HEK293 (cell line): ENCODE results near the gene IQGAP3.
A peak's percentile ranks its signal among the peaks of the same experiment; 100 is the strongest.

ENCODE experiments used
- CTCF ChIA-PET: fragments of 350-600 bp; formaldehyde crosslinking; extraction: SDS; loops from one replicate; lab custom pipeline; 2021; ENCODE audit warnings: antibody characterized with exemption; lab: Yijun Ruan, JAX
- POLR2A ChIA-PET: fragments of 300-600 bp; formaldehyde crosslinking; extraction: SDS; loops from one replicate; lab custom pipeline; 2020; ENCODE audit warnings: antibody characterized with exemption, inconsistent platforms; lab: Yijun Ruan, JAX
- H3K27ac ChIP-seq: fragments of 200-500 bp; sonication (Bioruptor generic); 2 replicates; pipeline ENCODE4 v1.5.1; 2014; ENCODE audit warnings: low read depth, low read length, control low read depth, inconsistent platforms; ENCODE audit errors: extremely low read depth
- H3K36me3 ChIP-seq, 2 experiments: fragments of 200-500 bp in 1 of 2; sonication (Bioruptor generic) in 1 of 2; 1 replicate in 1 of 2; 2 replicates in 1 of 2; pipeline ENCODE4 v1.5.1; 2014 to 2017; ENCODE audit warnings: inconsistent platforms in 2 of 2, low read length in 2 of 2; ENCODE audit not compliant: control insufficient read depth in 2 of 2, insufficient read depth in 1 of 2
- H3K4me1 ChIP-seq: fragments of 200-500 bp; sonication (Bioruptor generic); 2 replicates; pipeline ENCODE4 v1.5.1; 2014; ENCODE audit warnings: mild to moderate bottlenecking, low read length, inconsistent platforms; ENCODE audit not compliant: control insufficient read depth, insufficient read depth
- H3K4me3 ChIP-seq: 2 replicates; pipeline ENCODE4 v1.5.1; 2011; ENCODE audit warnings: low read depth, mild to moderate bottlenecking, control low read depth, low read length, moderate library complexity
- H3K9me3 ChIP-seq: fragments of 200-500 bp; sonication (Bioruptor generic); 2 replicates; pipeline ENCODE4 v1.5.1; 2014; ENCODE audit warnings: low read depth, low read length, inconsistent platforms; ENCODE audit not compliant: control insufficient read depth, insufficient read depth
- CTCF ChIP-seq: fragments of 450-650 bp; formaldehyde crosslinking; IDR thresholded peaks from 2 replicates; pipeline ENCODE4 v1.5.1; 2016; ENCODE audit warnings: missing biosample characterization, missing genetic modification characterization
- GLI2 ChIP-seq: fragments of 450-650 bp; formaldehyde crosslinking; IDR thresholded peaks from 2 replicates; pipeline ENCODE4; 2017; ENCODE audit warnings: missing biosample characterization, missing genetic modification characterization, low read depth, borderline replicate concordance
- KLF8 ChIP-seq: fragments of 450-650 bp; formaldehyde crosslinking; IDR thresholded peaks from 2 replicates; pipeline ENCODE4 v1.5.1; 2016; ENCODE audit warnings: missing biosample characterization, missing genetic modification characterization
- OSR2 ChIP-seq: fragments of 450-650 bp; formaldehyde crosslinking; IDR thresholded peaks from 2 replicates; pipeline ENCODE4 v1.5.1; 2016; ENCODE audit warnings: missing biosample characterization, missing genetic modification characterization
- SETDB1 ChIP-seq: IDR thresholded peaks from one replicate; pipeline ENCODE4 v1.6.1; 2017; ENCODE audit warnings: mild to moderate bottlenecking, low read length, moderate library complexity, mixed read lengths; ENCODE audit not compliant: insufficient read length
- ZBTB17 ChIP-seq: fragments of 450-650 bp; formaldehyde crosslinking; IDR thresholded peaks from 2 replicates; pipeline ENCODE4 v1.5.1; 2016; ENCODE audit warnings: missing biosample characterization, missing genetic modification characterization
- ZBTB7A ChIP-seq: fragments of 450-650 bp; formaldehyde crosslinking; IDR thresholded peaks from 2 replicates; pipeline ENCODE4 v1.5.1; 2016; ENCODE audit warnings: low read depth, missing biosample characterization, missing genetic modification characterization
- ZBTB8A ChIP-seq: fragments of 450-650 bp; formaldehyde crosslinking; IDR thresholded peaks from 2 replicates; pipeline ENCODE4 v1.5.1; 2016; ENCODE audit warnings: missing biosample characterization, missing genetic modification characterization
- ZNF146 ChIP-seq: fragments of 450-650 bp; formaldehyde crosslinking; IDR thresholded peaks from 2 replicates; pipeline ENCODE4 v1.5.1; 2016; ENCODE audit warnings: missing biosample characterization, missing genetic modification characterization
- ZNF274 ChIP-seq, 2 experiments: fragments of 200-500 bp in 1 of 2; fragments of 450-650 bp in 1 of 2; sonication (Bioruptor generic) in 1 of 2; formaldehyde crosslinking in 1 of 2; IDR thresholded peaks; 2 replicates each; pipeline versions ENCODE4 v1.5.1 to v1.6.1; 2014 to 2016; ENCODE audit warnings: borderline replicate concordance in 1 of 2, inconsistent platforms in 1 of 2, low read length in 1 of 2, missing biosample characterization in 1 of 2, missing genetic modification characterization in 1 of 2
- ZNF335 ChIP-seq: fragments of 450-650 bp; formaldehyde crosslinking; conservative IDR thresholded peaks from 2 replicates; pipeline ENCODE4 v1.5.1; 2016; ENCODE audit warnings: missing biosample characterization, missing genetic modification characterization
- ZNF341 ChIP-seq: fragments of 450-650 bp; formaldehyde crosslinking; IDR thresholded peaks from 2 replicates; pipeline ENCODE4; 2016; ENCODE audit warnings: low read depth, missing biosample characterization, missing genetic modification characterization
- ZNF354C ChIP-seq: fragments of 450-650 bp; formaldehyde crosslinking; IDR thresholded peaks from 2 replicates; pipeline ENCODE4 v1.5.1; 2016; ENCODE audit warnings: missing biosample characterization, missing genetic modification characterization, low read depth, borderline replicate concordance
- ZNF394 ChIP-seq: fragments of 450-650 bp; formaldehyde crosslinking; IDR thresholded peaks from 2 replicates; pipeline ENCODE4 v1.5.1; 2016; ENCODE audit warnings: missing biosample characterization, missing genetic modification characterization, mild to moderate bottlenecking, moderate library complexity, borderline replicate concordance
- ZNF571 ChIP-seq: fragments of 450-650 bp; formaldehyde crosslinking; IDR thresholded peaks from 2 replicates; pipeline ENCODE4 v1.5.0; 2017; ENCODE audit warnings: missing biosample characterization, missing genetic modification characterization
- ZNF600 ChIP-seq: fragments of 450-650 bp; formaldehyde crosslinking; IDR thresholded peaks from 2 replicates; pipeline ENCODE4 v1.5.1; 2016; ENCODE audit warnings: missing biosample characterization, missing genetic modification characterization
- ZNF837 ChIP-seq: fragments of 450-650 bp; formaldehyde crosslinking; IDR thresholded peaks from 2 replicates; pipeline ENCODE4 v1.5.1; 2016; ENCODE audit warnings: missing biosample characterization, missing genetic modification characterization
- TF ChIP-seq, protein P1 (sequence below): fragments of 450-650 bp; formaldehyde crosslinking; conservative IDR thresholded peaks from 2 replicates; pipeline ENCODE4 v1.5.1; 2016; ENCODE audit warnings: low read depth, missing biosample characterization, missing genetic modification characterization
- TF ChIP-seq, protein P2 (sequence below): fragments of 450-650 bp; formaldehyde crosslinking; IDR thresholded peaks from 2 replicates; pipeline ENCODE4 v1.5.1; 2017; ENCODE audit warnings: missing biosample characterization, missing genetic modification characterization
- TF ChIP-seq, protein P3 (sequence below): fragments of 450-650 bp; formaldehyde crosslinking; IDR thresholded peaks from 2 replicates; pipeline ENCODE4 v1.5.1; 2016; ENCODE audit warnings: missing biosample characterization, missing genetic modification characterization

IQGAP3 gene

GRCh38 chr1:156619582-156619955, 47.2 kb upstream of the IQGAP3 start:
- POLR2A ChIA-PET = interaction anchor here (1.3 kb wide), 1 partner anchor 109 kb away, joined by 6 read pairs; the partner anchor contains the start of genes ISG20L2 and METTL25B
- Histone ChIP-seq H3K27ac (no peak overlapping the region), H3K4me3 (no peak overlapping the region)
- TF ChIP-seq ZNF600 (tag by site-specific recombination) (0 out of 2 replicates have a peak, but pooled peaks have one; percentile 3), ZNF394 (tag by site-specific recombination) (no peak), ZNF571 (tag by site-specific recombination) (0 out of 2 replicates have a peak, but pooled peaks have one; percentile 19)
- TF ChIP-seq, protein P1, sequence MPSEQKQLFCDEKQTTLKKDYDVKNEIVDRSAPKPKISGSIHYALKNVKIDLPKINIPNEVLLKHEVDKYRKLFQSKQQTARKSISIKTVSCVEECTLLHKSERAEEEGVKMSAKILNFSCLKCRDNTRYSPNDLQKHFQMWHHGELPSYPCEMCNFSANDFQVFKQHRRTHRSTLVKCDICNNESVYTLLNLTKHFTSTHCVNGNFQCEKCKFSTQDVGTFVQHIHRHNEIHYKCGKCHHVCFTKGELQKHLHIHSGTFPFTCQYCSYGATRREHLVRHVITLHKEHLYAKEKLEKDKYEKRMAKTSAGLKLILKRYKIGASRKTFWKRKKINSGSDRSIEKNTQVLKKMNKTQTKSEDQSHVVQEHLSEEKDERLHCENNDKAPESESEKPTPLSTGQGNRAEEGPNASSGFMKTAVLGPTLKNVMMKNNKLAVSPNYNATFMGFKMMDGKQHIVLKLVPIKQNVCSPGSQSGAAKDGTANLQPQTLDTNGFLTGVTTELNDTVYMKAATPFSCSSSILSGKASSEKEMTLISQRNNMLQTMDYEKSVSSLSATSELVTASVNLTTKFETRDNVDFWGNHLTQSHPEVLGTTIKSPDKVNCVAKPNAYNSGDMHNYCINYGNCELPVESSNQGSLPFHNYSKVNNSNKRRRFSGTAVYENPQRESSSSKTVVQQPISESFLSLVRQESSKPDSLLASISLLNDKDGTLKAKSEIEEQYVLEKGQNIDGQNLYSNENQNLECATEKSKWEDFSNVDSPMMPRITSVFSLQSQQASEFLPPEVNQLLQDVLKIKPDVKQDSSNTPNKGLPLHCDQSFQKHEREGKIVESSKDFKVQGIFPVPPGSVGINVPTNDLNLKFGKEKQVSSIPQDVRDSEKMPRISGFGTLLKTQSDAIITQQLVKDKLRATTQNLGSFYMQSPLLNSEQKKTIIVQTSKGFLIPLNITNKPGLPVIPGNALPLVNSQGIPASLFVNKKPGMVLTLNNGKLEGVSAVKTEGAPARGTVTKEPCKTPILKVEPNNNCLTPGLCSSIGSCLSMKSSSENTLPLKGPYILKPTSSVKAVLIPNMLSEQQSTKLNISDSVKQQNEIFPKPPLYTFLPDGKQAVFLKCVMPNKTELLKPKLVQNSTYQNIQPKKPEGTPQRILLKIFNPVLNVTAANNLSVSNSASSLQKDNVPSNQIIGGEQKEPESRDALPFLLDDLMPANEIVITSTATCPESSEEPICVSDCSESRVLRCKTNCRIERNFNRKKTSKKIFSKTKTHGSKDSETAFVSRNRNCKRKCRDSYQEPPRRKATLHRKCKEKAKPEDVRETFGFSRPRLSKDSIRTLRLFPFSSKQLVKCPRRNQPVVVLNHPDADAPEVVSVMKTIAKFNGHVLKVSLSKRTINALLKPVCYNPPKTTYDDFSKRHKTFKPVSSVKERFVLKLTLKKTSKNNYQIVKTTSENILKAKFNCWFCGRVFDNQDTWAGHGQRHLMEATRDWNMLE = no peak
- TF ChIP-seq, all 188 proteins: peak for 2
- H3K36me3 ChIP-seq = no peaks in the 10 kb centered on the region
- CTCF ChIA-PET = interaction anchor here (0.5 to 4.7 kb wide), 35 partner anchors 8 to 1209 kb away, joined by 3 to 45 read pairs (median 4); partner anchors contain the start of genes CRABP2, GPATCH4, NAXE and NES
- peaks cover 5% of the 10 kb centered on the region for H3K4me1 ChIP-seq
- no peaks in the 10 kb centered on the region for H3K9me3 ChIP-seq

- CTCF ChIA-PET = interaction anchor here (0.5 to 4.7 kb wide), 32 partner anchors 8 to 1208 kb away, joined by 3 to 45 read pairs (median 5); partner anchors contain the start of genes CRABP2, GPATCH4, NAXE and NES
- H3K4me1 ChIP-seq = peaks cover 5% of the 10 kb centered on the region
- 0 out of 2 replicates have a peak, but pooled peaks have one; percentile 13 for TF ChIP-seq ZNF600 (tag by site-specific recombination)
- no peak for TF ChIP-seq GLI2
- TF ChIP-seq ZNF837 (tag by site-specific recombination) = no peak
- TF ChIP-seq ZNF354C (tag by site-specific recombination) = no peak
- peak; percentile 50; the same call in 1 of the 2 replicates for TF ChIP-seq ZNF341 (tag by site-specific recombination)
- no peak for TF ChIP-seq ZBTB8A (tag by site-specific recombination)
- peak; percentile 49 for TF ChIP-seq ZBTB17 (tag by site-specific recombination)
- TF ChIP-seq SETDB1 = no peak
- 0 out of 2 replicates have a peak, but pooled peaks have one; percentile 14 for TF ChIP-seq ZNF335 (tag by site-specific recombination)
- TF ChIP-seq, protein P2, sequence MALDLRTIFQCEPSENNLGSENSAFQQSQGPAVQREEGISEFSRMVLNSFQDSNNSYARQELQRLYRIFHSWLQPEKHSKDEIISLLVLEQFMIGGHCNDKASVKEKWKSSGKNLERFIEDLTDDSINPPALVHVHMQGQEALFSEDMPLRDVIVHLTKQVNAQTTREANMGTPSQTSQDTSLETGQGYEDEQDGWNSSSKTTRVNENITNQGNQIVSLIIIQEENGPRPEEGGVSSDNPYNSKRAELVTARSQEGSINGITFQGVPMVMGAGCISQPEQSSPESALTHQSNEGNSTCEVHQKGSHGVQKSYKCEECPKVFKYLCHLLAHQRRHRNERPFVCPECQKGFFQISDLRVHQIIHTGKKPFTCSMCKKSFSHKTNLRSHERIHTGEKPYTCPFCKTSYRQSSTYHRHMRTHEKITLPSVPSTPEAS (tag by site-specific recombination) = no peak
- peak; percentile 54; the same call in 1 of the 2 replicates for TF ChIP-seq CTCF
- 0 out of 2 replicates have a peak, but pooled peaks have one; percentile 13 for TF ChIP-seq KLF8 (tag by site-specific recombination)
- no peak for TF ChIP-seq ZNF146 (tag by site-specific recombination)
- no peak for TF ChIP-seq ZNF274 (IDR thresholded peaks at IDR 0.05; ENCODE audit: low read length)
- TF ChIP-seq ZNF274 (tag by site-specific recombination; IDR thresholded peaks at IDR 0.05; ENCODE audit: borderline replicate concordance) = no peak
- no peak for TF ChIP-seq OSR2 (tag by site-specific recombination)
- TF ChIP-seq ZBTB7A (tag by site-specific recombination) = no peak
- TF ChIP-seq, protein P3, sequence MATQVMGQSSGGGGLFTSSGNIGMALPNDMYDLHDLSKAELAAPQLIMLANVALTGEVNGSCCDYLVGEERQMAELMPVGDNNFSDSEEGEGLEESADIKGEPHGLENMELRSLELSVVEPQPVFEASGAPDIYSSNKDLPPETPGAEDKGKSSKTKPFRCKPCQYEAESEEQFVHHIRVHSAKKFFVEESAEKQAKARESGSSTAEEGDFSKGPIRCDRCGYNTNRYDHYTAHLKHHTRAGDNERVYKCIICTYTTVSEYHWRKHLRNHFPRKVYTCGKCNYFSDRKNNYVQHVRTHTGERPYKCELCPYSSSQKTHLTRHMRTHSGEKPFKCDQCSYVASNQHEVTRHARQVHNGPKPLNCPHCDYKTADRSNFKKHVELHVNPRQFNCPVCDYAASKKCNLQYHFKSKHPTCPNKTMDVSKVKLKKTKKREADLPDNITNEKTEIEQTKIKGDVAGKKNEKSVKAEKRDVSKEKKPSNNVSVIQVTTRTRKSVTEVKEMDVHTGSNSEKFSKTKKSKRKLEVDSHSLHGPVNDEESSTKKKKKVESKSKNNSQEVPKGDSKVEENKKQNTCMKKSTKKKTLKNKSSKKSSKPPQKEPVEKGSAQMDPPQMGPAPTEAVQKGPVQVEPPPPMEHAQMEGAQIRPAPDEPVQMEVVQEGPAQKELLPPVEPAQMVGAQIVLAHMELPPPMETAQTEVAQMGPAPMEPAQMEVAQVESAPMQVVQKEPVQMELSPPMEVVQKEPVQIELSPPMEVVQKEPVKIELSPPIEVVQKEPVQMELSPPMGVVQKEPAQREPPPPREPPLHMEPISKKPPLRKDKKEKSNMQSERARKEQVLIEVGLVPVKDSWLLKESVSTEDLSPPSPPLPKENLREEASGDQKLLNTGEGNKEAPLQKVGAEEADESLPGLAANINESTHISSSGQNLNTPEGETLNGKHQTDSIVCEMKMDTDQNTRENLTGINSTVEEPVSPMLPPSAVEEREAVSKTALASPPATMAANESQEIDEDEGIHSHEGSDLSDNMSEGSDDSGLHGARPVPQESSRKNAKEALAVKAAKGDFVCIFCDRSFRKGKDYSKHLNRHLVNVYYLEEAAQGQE (tag by site-specific recombination) = peak; percentile 60; the same call in 1 of the 2 replicates
These were observed 46.7 kb upstream of the IQGAP3 start, which contains the start of gene HAPLN2 for GRCh38 chr1:156618853-156619581. TSS of gene HAPLN2 (plus strand) at chr1:156619415. CDS start at chr1:156623491, 4,076 bp downstream.

More at GRCh38 chr1:156618853-156619581, 46.7 kb upstream of the IQGAP3 start, which contains the start of gene HAPLN2:
- Histone ChIP-seq H3K36me3 (no peaks in the 10 kb centered on the region), H3K4me3 (no peak within 1 kb of the TSS), H3K27ac (no peak within 1 kb of the TSS), H3K9me3 (no peaks in the 10 kb centered on the region)
- POLR2A ChIA-PET = interaction anchor here (0.7 to 1.3 kb wide), 2 partner anchors 42 to 109 kb away, joined by 6 to 7 read pairs; partner anchors contain the start of genes ISG20L2 and METTL25B
